ENCODE data around the gene ZNF778.
A peak's percentile ranks its signal among the peaks of the same experiment; 100 is the strongest.

Gene ZNF778

GRCh38 chr16:89217388-89218191, at the start of gene ZNF778:
TSS of gene ZNF778 (plus strand) at chr16:89217703. CDS start at chr16:89221128, 3,425 bp downstream.
- DNase-seq (ENCODE audit: low read depth in 2 of 2), result peak; percentile 48 to 49

GRCh38 chr16:89168381-89169189, 48.9 kb upstream of the ZNF778 start:
- no peak for DNase-seq (ENCODE audit: low read depth in 2 of 2)

- DNase-seq (ENCODE audit: low read depth in 2 of 2), result no peak
These were observed 47.7 kb upstream of the ZNF778 start for GRCh38 chr16:89169778-89170177.

GRCh38 chr16:89170346-89171215, 46.9 kb upstream of the ZNF778 start:
- no peak for DNase-seq (ENCODE audit: low read depth in 2 of 2)

- peak; percentile 72 to 85 for DNase-seq (ENCODE audit: low read depth in 2 of 2)
These were observed 46.0 kb upstream of the ZNF778 start, which contains the start of gene CDH15 for GRCh38 chr16:89171216-89172170. TSS of gene CDH15 (plus strand) at chr16:89171748. CDS start at chr16:89171832, 84 bp downstream.

GRCh38 chr16:89172171-89172527, 45.4 kb upstream of the ZNF778 start:
- no peak for DNase-seq (ENCODE audit: low read depth in 2 of 2)

- no peak for DNase-seq (ENCODE audit: low read depth in 2 of 2)
These were observed 44.9 kb upstream of the ZNF778 start for GRCh38 chr16:89172528-89173173.

- DNase-seq (ENCODE audit: low read depth in 2 of 2), result no peak
These were observed 44.2 kb upstream of the ZNF778 start for GRCh38 chr16:89173174-89173921.

- DNase-seq (ENCODE audit: low read depth in 2 of 2), result no peak
These were observed 43.3 kb upstream of the ZNF778 start for GRCh38 chr16:89174055-89174827.

GRCh38 chr16:89174877-89175276, 42.6 kb upstream of the ZNF778 start:
- no peak for DNase-seq (ENCODE audit: low read depth in 2 of 2)

- DNase-seq (ENCODE audit: low read depth in 2 of 2), result no peak
These were observed 42.0 kb upstream of the ZNF778 start for GRCh38 chr16:89175280-89176146.

- DNase-seq (ENCODE audit: low read depth in 2 of 2), result no peak
These were observed 41.3 kb upstream of the ZNF778 start for GRCh38 chr16:89176147-89176690.

GRCh38 chr16:89176717-89177116, 40.8 kb upstream of the ZNF778 start:
- DNase-seq (ENCODE audit: low read depth in 2 of 2), result no peak

- DNase-seq (ENCODE audit: low read depth in 2 of 2), result no peak
These were observed 40.0 kb upstream of the ZNF778 start for GRCh38 chr16:89177501-89177900.

GRCh38 chr16:89178453-89179147, 38.9 kb upstream of the ZNF778 start:
- no peak for DNase-seq (ENCODE audit: low read depth in 2 of 2)

GRCh38 chr16:89179148-89179484, 38.4 kb upstream of the ZNF778 start:
- no peak for DNase-seq (ENCODE audit: low read depth in 2 of 2)

Measured in stimulated activated CD8-positive, alpha-beta memory T cell treated with anti-CD3 and anti-CD28 coated beads, Interleukin-7, amount 100 ng/mL, for 1 hour (primary cell).